Neuronal stem cell (in vitro differentiated cells): ENCODE results near the gene GATAD2A.
A peak's percentile ranks its signal among the peaks of the same experiment; 100 is the strongest.

Experiments
- DNase-seq: peaks from one replicate; pipeline ENCODE4 v3.0.0-alpha.2; 2013; ENCODE audit warnings: low spot score
- H2AFZ ChIP-seq: one replicate; pipeline ENCODE4 v1.6.1; 2013; ENCODE audit warnings: mild to moderate bottlenecking, low read length, inconsistent platforms
- H2AK5ac ChIP-seq: 2 replicates; pipeline ENCODE4 v1.6.1; 2013; ENCODE audit warnings: low read depth, mild to moderate bottlenecking, inconsistent platforms, low read length, moderate library complexity, mixed read lengths
- H2BK120ac ChIP-seq: 2 replicates; pipeline ENCODE4 v1.6.1; 2013; ENCODE audit warnings: low read depth, mild to moderate bottlenecking, inconsistent platforms, low read length, moderate library complexity, mixed read lengths
- H2BK12ac ChIP-seq: one replicate; pipeline ENCODE4 v1.6.1; 2013; ENCODE audit warnings: low read length, inconsistent platforms
- H2BK15ac ChIP-seq: 2 replicates; pipeline ENCODE4 v1.6.1; 2013; ENCODE audit warnings: mild to moderate bottlenecking, low read length, inconsistent platforms, mixed read lengths
- H2BK5ac ChIP-seq: one replicate; pipeline ENCODE4 v1.6.1; 2013; ENCODE audit warnings: inconsistent platforms, mild to moderate bottlenecking, low read length, moderate library complexity
- H3K14ac ChIP-seq: one replicate; pipeline ENCODE4 v1.6.1; 2013; ENCODE audit warnings: low read length, inconsistent platforms
- H3K18ac ChIP-seq: 2 replicates; pipeline ENCODE4 v1.6.1; 2013; ENCODE audit warnings: low read length, inconsistent platforms
- H3K23ac ChIP-seq: 2 replicates; pipeline ENCODE4 v1.6.1; 2013; ENCODE audit warnings: low read depth, mild to moderate bottlenecking, mixed read lengths, low read length, inconsistent platforms; ENCODE audit not compliant: poor library complexity
- H3K27ac ChIP-seq: replicated peaks from 3 replicates; pipeline ENCODE4 v1.5.1; 2013; ENCODE audit warnings: low read length, inconsistent platforms
- H3K27me3 ChIP-seq, 3 experiments: 2 replicates each; pipeline ENCODE4 v1.6.1; 2013; ENCODE audit warnings: low read length in 3 of 3, mild to moderate bottlenecking in 2 of 3, inconsistent platforms in 1 of 3, low read depth in 1 of 3, mixed read lengths in 1 of 3, moderate library complexity in 1 of 3; ENCODE audit not compliant: control insufficient read depth in 3 of 3, insufficient read depth in 3 of 3
- H3K36me3 ChIP-seq, 2 donors: replicated peaks in 1 of 2; 2 replicates each; pipeline ENCODE4 v1.6.1; 2013; ENCODE audit warnings: low read length in 2 of 2; ENCODE audit not compliant: control insufficient read depth in 2 of 2, insufficient read depth in 2 of 2
- H3K4ac ChIP-seq: 2 replicates; pipeline ENCODE4 v1.6.1; 2013; ENCODE audit warnings: inconsistent platforms, mild to moderate bottlenecking, low read length, moderate library complexity
- H3K4me1 ChIP-seq, 2 donors: 1 replicate in 1 of 2; 2 replicates in 1 of 2; pipeline ENCODE4 v1.6.1; 2013; ENCODE audit warnings: low read length in 2 of 2, low read depth in 1 of 2; ENCODE audit not compliant: control insufficient read depth in 2 of 2, insufficient read depth in 1 of 2
- H3K4me2 ChIP-seq: one replicate; pipeline ENCODE4 v1.6.1; 2013; ENCODE audit warnings: mild to moderate bottlenecking, low read length, inconsistent platforms; ENCODE audit not compliant: insufficient read depth, poor library complexity, severe bottlenecking
- H3K4me3 ChIP-seq, 2 donors: 2 replicates each; pipeline ENCODE4 v1.5.1; 2013; ENCODE audit warnings: low read length in 2 of 2, mild to moderate bottlenecking in 2 of 2, inconsistent platforms in 1 of 2, moderate library complexity in 1 of 2
- H3K79me1 ChIP-seq: one replicate; pipeline ENCODE4 v1.6.1; 2013; ENCODE audit warnings: low read depth, mild to moderate bottlenecking, inconsistent platforms, low read length, moderate library complexity
- H3K9ac ChIP-seq: one replicate; pipeline ENCODE4 v1.6.1; 2013; ENCODE audit warnings: mild to moderate bottlenecking, low read depth, low read length, inconsistent platforms; ENCODE audit not compliant: poor library complexity
- H3K9me3 ChIP-seq, 2 donors: replicated peaks in 1 of 2; 2 replicates each; pipeline versions ENCODE3 to v1.6.1; 2013; ENCODE audit warnings: low read length in 2 of 2, mild to moderate bottlenecking in 2 of 2, inconsistent platforms in 1 of 2, low read depth in 1 of 2, mixed read lengths in 1 of 2, moderate library complexity in 1 of 2; ENCODE audit not compliant: control insufficient read depth in 2 of 2, insufficient read depth in 1 of 2
- H4K8ac ChIP-seq: one replicate; pipeline ENCODE4 v1.6.1; 2013; ENCODE audit warnings: low read depth, mild to moderate bottlenecking, inconsistent platforms, low read length, moderate library complexity
- H4K91ac ChIP-seq: one replicate; pipeline ENCODE4 v1.6.1; 2013; ENCODE audit warnings: low read length, low read depth, mild to moderate bottlenecking, inconsistent platforms; ENCODE audit not compliant: poor library complexity
- WGBS, 2 donors: extraction: QIAGEN DNeasy Blood & Tissue Kit; methylation state at CpG; one replicate each; pipeline ENCODE4 v1.1.7; 2013; ENCODE audit warnings: missing lambda C conversion rate in 2 of 2, mixed read lengths in 1 of 2; ENCODE audit not compliant: insufficient read length in 2 of 2, insufficient replicate concordance in 1 of 2; ENCODE audit errors: extremely low coverage in 2 of 2; 5-methylcytosine and 5-hydroxymethylcytosine counted together

Gene GATAD2A

GRCh38 chr19:19502808-19503602 lies 97.5 kb downstream of the GATAD2A start:
- Histone ChIP-seq H3K36me3 (peaks cover 69 to 100% of the 10 kb centered on the region in 2 donors), H3K4me2 (no peak overlapping the region), H4K8ac (peak overlapping the region; percentile 17), H2BK120ac (no peak overlapping the region), H2AK5ac (no peak overlapping the region), H2BK15ac (no peak overlapping the region), H2BK5ac (peak overlapping the region; percentile 39), H3K14ac (no peak overlapping the region), H3K27me3 (no peaks in the 10 kb centered on the region), H2BK12ac (no peak overlapping the region), H3K9me3 (no peaks in the 10 kb centered on the region), H4K91ac (no peak overlapping the region), H3K4me1 (no peaks in the 10 kb centered on the region), H3K4ac (no peak overlapping the region), H3K18ac (no peak overlapping the region), H3K79me1 (peaks cover 13% of the 10 kb centered on the region), H3K27ac (no peak overlapping the region), H3K23ac (no peak overlapping the region), H2AFZ (no peak overlapping the region), H3K9ac (peak overlapping the region; percentile 72), H3K4me3 (no peak overlapping the region)
- no peak for DNase-seq
- WGBS, 2 donors = 100% methylated on average over 1 of the region's 18 CpGs; no CpG with 5 or more reads in 1 of the 2 donors

- no peak overlapping the region for H2BK120ac ChIP-seq
- H3K9ac ChIP-seq = peak overlapping the region; percentile 21
- no peak overlapping the region for H3K14ac ChIP-seq
- H2BK5ac ChIP-seq = no peak overlapping the region
- no peak overlapping the region for H3K4me3 ChIP-seq
- H2BK15ac ChIP-seq = no peak overlapping the region
- peak overlapping the region; percentile 10 for H2BK12ac ChIP-seq
- WGBS, 2 donors = no CpG with 5 or more reads among the region's 23 CpGs
- H3K23ac ChIP-seq = no peak overlapping the region
- H2AK5ac ChIP-seq = no peak overlapping the region
- peaks cover 56 to 90% of the 10 kb centered on the region in 2 donors for H3K36me3 ChIP-seq
- H3K79me1 ChIP-seq = peaks cover 9% of the 10 kb centered on the region
- no peaks in the 10 kb centered on the region for H3K27me3 ChIP-seq
- H3K18ac ChIP-seq = no peak overlapping the region
- no peak overlapping the region for H3K4me2 ChIP-seq
- no peak for DNase-seq
- no peak overlapping the region for H4K8ac ChIP-seq
- H4K91ac ChIP-seq = no peak overlapping the region
- H3K9me3 ChIP-seq = no peaks in the 10 kb centered on the region
- peaks cover 0 to 2% of the 10 kb centered on the region in 2 donors for H3K4me1 ChIP-seq
- no peak overlapping the region for H3K27ac ChIP-seq
- H2AFZ ChIP-seq = no peak overlapping the region
- no peak overlapping the region for H3K4ac ChIP-seq
Observed at GRCh38 chr19:19504754-19505668, 99.5 kb downstream of the GATAD2A start.

GRCh38 chr19:19505669-19506326 lies 100.3 kb downstream of the GATAD2A start:
- peaks cover 49 to 82% of the 10 kb centered on the region in 2 donors for H3K36me3 ChIP-seq
- no peak overlapping the region for H2AK5ac ChIP-seq
- no peak overlapping the region for H4K8ac ChIP-seq
- peaks cover 0 to 2% of the 10 kb centered on the region in 2 donors for H3K4me1 ChIP-seq
- no peak overlapping the region for H3K14ac ChIP-seq
- no peak overlapping the region for H2BK5ac ChIP-seq
- no peak overlapping the region for H2AFZ ChIP-seq
- H3K4me3 ChIP-seq = no peak overlapping the region
- H2BK15ac ChIP-seq = no peak overlapping the region
- H3K79me1 ChIP-seq = peaks cover 4% of the 10 kb centered on the region
- no peak overlapping the region for H2BK120ac ChIP-seq
- H2BK12ac ChIP-seq = peak overlapping the region; percentile 10
- no peaks in the 10 kb centered on the region for H3K27me3 ChIP-seq
- DNase-seq = no peak
- H3K4me2 ChIP-seq = no peak overlapping the region
- H3K9ac ChIP-seq = peak overlapping the region; percentile 21
- no peaks in the 10 kb centered on the region for H3K9me3 ChIP-seq
- H3K18ac ChIP-seq = no peak overlapping the region
- no peak overlapping the region for H3K27ac ChIP-seq
- no CpG with 5 or more reads among the region's 27 CpGs for WGBS, 2 donors
- H4K91ac ChIP-seq = no peak overlapping the region
- no peak overlapping the region for H3K4ac ChIP-seq
- peak overlapping the region; percentile 12 for H3K23ac ChIP-seq
